ENCODE measurements around the gene PTPRM. TPM values are rescaled to one million over a fixed set of nuclear protein-coding genes. Genes with fewer than 3 reads are reported as not detected.

Gene PTPRM
- total RNA-seq, 1 donor from 2014 or later: 1.00 TPM

DNA sequence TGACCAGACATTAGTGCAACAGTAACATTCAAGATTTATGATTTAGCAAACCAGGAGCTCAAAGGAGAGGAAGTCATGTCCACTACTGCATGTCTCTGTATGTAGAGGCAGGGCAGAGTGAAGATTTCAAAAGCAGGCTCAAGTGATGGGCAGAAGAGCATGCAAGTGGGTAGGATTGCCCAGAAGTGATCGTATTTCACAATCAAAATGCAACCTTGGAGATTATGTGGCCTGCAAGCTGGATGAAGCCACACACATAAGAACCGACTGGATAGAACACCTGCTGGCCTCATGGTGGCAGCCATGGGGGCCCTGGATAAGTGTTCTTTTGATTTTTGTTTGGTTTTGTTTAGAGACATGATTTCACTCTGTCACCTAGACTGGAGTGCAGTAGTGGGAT lies 755.4 kb downstream of the PTPRM start:
- CTCF ChIA-PET: no interaction called here
- H3K4me3 Mint-ChIP-seq: no peak overlapping the region
- no peak for ATAC-seq (ENCODE audit: low read depth)

DNA sequence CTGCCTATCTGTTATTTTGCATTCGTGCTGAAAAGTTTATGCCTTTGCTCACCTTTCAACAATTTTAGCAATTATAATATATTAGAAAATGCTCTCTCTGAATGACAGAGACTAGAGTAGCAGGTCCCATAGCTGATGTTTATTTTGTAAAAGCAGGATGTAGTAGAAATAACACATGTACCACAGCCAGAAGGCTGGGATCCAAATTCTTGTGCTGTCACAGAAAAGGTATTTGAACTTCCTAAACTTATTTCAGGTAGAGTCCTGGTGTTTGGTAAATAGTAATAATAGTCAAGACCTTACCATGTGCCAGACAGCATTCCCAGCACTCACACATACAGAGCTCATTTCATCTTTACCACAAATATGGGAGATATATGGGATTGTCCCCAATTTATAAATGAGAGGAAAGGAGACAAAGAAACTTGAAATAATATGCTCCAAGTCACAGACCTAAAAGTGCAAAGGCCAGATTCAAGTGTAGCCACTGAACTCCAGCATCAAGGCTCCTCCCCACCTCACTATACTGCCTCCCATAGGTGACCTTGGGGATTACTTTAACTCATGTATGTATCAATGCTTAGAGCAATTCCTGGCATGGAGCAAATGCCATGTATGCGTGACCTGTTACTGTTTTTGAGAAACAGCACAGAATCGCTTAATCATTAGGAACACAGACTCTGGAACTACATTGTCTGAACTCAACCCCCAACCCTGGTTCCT lies 757.4 kb downstream of the PTPRM start:
- H3K27ac Mint-ChIP-seq: no peak overlapping the region
- DNase-seq (no peak), ATAC-seq (ENCODE audit: low read depth) (no peak)
- TF ChIP-seq, protein P1, sequence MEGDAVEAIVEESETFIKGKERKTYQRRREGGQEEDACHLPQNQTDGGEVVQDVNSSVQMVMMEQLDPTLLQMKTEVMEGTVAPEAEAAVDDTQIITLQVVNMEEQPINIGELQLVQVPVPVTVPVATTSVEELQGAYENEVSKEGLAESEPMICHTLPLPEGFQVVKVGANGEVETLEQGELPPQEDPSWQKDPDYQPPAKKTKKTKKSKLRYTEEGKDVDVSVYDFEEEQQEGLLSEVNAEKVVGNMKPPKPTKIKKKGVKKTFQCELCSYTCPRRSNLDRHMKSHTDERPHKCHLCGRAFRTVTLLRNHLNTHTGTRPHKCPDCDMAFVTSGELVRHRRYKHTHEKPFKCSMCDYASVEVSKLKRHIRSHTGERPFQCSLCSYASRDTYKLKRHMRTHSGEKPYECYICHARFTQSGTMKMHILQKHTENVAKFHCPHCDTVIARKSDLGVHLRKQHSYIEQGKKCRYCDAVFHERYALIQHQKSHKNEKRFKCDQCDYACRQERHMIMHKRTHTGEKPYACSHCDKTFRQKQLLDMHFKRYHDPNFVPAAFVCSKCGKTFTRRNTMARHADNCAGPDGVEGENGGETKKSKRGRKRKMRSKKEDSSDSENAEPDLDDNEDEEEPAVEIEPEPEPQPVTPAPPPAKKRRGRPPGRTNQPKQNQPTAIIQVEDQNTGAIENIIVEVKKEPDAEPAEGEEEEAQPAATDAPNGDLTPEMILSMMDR (IDR thresholded peaks at IDR 0.05): no peak
- no peaks in the 10 kb centered on the region for H3K4me1 Mint-ChIP-seq
- no peak overlapping the region for H3K4me3 Mint-ChIP-seq
- intact Hi-C loops (cut with micrococcal nuclease): no loop called here
- ChIA-PET POLR2A (no interaction called here), CTCF (no interaction called here)
- no peaks in the 10 kb centered on the region for H3K9me3 Mint-ChIP-seq
- H3K36me3 Mint-ChIP-seq (ENCODE audit: low read depth): no peaks in the 10 kb centered on the region
- H3K27me3 Mint-ChIP-seq: peaks cover 3% of the 10 kb centered on the region

More for the DNA sequence above, 755.4 kb downstream of the PTPRM start:
- H3K27me3 Mint-ChIP-seq: peaks cover 3% of the 10 kb centered on the region
- H3K36me3 Mint-ChIP-seq (ENCODE audit: low read depth): no peaks in the 10 kb centered on the region
- H3K9me3 Mint-ChIP-seq: no peaks in the 10 kb centered on the region
- POLR2A ChIA-PET: no interaction called here
- DNase-seq: no peak
- TF ChIP-seq, protein P1 (IDR thresholded peaks at IDR 0.05): no peak
- no peak overlapping the region for H3K27ac Mint-ChIP-seq
- intact Hi-C loops (cut with micrococcal nuclease): no loop called here
- H3K4me1 Mint-ChIP-seq: no peaks in the 10 kb centered on the region

DNA sequence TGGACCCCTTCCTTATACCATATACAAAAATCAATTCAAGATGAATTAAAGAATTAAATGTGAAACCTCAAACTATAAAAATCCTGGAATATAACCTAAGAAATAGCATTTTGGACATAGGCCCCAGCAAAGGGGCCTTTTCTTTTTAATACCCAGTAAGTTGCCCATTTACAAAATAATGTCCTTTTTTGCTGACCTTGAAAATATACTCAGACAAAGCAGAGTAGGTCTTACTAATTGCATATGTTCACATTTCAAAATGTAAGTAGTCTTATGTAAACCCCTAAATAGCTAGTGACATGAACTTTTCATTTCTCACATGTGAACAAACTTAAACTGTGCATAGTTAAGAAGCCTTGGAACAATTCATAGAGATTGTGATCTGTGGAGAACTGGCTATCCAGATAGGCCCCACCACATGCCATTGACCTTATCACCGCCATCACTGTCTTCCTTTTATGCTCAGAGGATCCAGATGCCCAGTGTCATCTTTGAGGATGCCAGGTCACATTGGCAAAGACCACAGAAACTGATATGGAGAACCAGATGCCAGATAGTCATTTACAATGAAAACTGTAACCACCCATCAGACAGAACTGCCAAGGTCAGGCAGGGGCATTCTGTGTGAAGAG lies 759.8 kb downstream of the PTPRM start:
- TF ChIP-seq, protein P1 (IDR thresholded peaks at IDR 0.05): no peak
- ChIA-PET CTCF (no interaction called here), POLR2A (no interaction called here)
- DNase-seq: no peak
- no peak for ATAC-seq (ENCODE audit: low read depth)
- no peaks in the 10 kb centered on the region for H3K4me1 Mint-ChIP-seq
- peaks cover 5% of the 10 kb centered on the region for H3K27me3 Mint-ChIP-seq
- H3K9me3 Mint-ChIP-seq: no peaks in the 10 kb centered on the region
- H3K4me3 Mint-ChIP-seq: no peak overlapping the region
- intact Hi-C loops (cut with micrococcal nuclease): no loop called here
- no peak overlapping the region for H3K27ac Mint-ChIP-seq
- no peaks in the 10 kb centered on the region for H3K36me3 Mint-ChIP-seq (ENCODE audit: low read depth)

DNA sequence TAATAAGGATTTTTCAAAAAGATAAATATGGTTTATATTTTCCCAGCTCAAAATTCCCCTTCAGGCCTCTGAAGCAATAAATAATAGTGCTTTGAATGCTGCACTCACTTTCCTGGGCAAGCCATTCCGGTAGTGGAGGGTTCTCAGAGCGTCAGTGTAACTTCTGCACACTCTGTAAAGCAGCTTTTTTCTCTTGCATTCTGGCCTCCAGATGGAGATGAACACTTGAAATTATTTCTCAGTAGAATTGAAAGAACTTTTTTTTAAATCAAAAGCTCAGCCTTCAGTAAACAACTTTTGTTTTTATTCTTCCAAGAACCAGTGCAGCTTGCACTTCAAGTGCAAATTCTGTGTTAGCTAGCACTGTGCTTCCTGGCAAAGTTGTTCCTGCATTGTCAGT lies 761.0 kb downstream of the PTPRM start:
- ChIA-PET CTCF (no interaction called here), POLR2A (no interaction called here)
- H3K4me3 Mint-ChIP-seq: no peak overlapping the region

DNA sequence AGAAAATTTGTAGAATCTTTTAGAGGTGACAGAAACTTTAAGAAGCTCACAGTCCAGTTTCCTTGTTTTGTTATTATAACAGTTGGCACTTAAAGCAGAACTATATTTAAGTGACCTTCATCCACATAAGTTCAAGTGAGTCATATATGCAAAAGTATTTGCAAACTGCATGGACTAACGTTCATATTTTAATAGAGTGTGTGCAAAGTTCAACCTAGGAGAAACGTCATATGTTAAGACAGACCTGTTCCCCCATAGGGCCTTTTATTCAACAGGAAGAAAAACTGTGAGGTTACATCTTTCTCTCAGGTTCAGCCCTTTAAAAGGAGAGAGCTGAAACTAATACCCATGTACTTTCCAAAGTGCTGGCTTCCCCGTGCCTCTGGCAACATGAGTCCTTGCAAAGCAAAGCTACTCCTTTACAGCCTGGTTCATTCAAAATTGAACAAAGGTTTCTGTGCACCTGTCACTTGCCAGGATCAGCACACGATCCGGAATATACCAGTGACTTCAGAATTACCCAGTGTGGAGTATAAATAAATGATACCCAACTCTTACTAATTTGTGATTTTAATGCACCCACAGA lies 762.2 kb downstream of the PTPRM start:
- ChIA-PET CTCF (no interaction called here), POLR2A (no interaction called here)
- Mint-ChIP-seq H3K4me1 (no peaks in the 10 kb centered on the region), H3K9me3 (no peaks in the 10 kb centered on the region), H3K4me3 (no peak overlapping the region), H3K27ac (no peak overlapping the region), H3K36me3 (ENCODE audit: low read depth) (no peaks in the 10 kb centered on the region), H3K27me3 (peaks cover 8% of the 10 kb centered on the region)
- TF ChIP-seq, protein P1 (IDR thresholded peaks at IDR 0.05): no peak
- intact Hi-C loops (cut with micrococcal nuclease): no loop called here
- ATAC-seq (ENCODE audit: low read depth) (no peak), DNase-seq (no peak)

More for the DNA sequence above, 761.0 kb downstream of the PTPRM start:
- no peaks in the 10 kb centered on the region for H3K36me3 Mint-ChIP-seq (ENCODE audit: low read depth)
- TF ChIP-seq, protein P1 (IDR thresholded peaks at IDR 0.05): no peak
- no peaks in the 10 kb centered on the region for H3K9me3 Mint-ChIP-seq
- H3K4me1 Mint-ChIP-seq: no peaks in the 10 kb centered on the region
- H3K27ac Mint-ChIP-seq: no peak overlapping the region
- ATAC-seq (ENCODE audit: low read depth): no peak
- H3K27me3 Mint-ChIP-seq: peaks cover 8% of the 10 kb centered on the region
- intact Hi-C loops (cut with micrococcal nuclease): no loop called here
- no peak for DNase-seq

Measured in activated B cell treated with CpG ODN at 0.5 μM for 24 hours (primary cell).